ENCODE measurements around the gene MCTP2.

DNA sequence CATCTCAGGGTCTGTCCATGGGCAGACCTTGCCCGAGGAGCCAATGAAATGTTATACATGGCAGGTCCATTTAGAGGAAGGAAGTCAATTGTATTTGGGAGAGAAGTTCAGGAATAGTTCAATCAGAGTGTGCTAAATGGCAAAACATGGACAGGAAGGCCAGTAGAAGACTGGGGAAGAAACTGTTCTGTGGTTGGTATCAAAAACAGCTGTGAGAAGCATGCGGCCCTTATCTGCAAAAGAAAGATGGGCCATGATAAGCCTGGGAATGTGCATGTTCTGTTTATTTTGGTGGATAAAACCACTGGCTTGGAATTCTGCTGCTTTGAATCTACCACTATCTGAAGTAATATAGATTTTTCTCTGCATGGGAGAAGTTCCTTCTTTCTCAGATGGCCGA is 100.4 kb downstream of the MCTP2 start:
- TF ChIP-seq, protein P1, sequence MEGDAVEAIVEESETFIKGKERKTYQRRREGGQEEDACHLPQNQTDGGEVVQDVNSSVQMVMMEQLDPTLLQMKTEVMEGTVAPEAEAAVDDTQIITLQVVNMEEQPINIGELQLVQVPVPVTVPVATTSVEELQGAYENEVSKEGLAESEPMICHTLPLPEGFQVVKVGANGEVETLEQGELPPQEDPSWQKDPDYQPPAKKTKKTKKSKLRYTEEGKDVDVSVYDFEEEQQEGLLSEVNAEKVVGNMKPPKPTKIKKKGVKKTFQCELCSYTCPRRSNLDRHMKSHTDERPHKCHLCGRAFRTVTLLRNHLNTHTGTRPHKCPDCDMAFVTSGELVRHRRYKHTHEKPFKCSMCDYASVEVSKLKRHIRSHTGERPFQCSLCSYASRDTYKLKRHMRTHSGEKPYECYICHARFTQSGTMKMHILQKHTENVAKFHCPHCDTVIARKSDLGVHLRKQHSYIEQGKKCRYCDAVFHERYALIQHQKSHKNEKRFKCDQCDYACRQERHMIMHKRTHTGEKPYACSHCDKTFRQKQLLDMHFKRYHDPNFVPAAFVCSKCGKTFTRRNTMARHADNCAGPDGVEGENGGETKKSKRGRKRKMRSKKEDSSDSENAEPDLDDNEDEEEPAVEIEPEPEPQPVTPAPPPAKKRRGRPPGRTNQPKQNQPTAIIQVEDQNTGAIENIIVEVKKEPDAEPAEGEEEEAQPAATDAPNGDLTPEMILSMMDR (IDR thresholded peaks at IDR 0.05): no peak
- TF ChIP-seq POLR2A (IDR thresholded peaks at IDR 0.05): no peak
